Uterus (tissue), 4 donors: ENCODE results near the gene TNNC2. TPM values are rescaled to one million over a fixed set of nuclear protein-coding genes. Genes with fewer than 3 reads are reported as not detected.
A peak's percentile ranks its signal among the peaks of the same experiment; 100 is the strongest.

Source experiments
- DNase-seq, 2 donors: peaks; one replicate each; pipeline ENCODE4 v3.0.0-alpha.2; 2019 to 2020
- H3K27ac ChIP-seq, 2 donors: fragments of 200-600 bp; sonication (generic); 1 replicate in 1 of 2; 2 replicates in 1 of 2; pipeline ENCODE4 v1.5.1; 2016 to 2018
- H3K27me3 ChIP-seq, 2 donors: fragments of 200-600 bp; sonication (generic); one replicate each; pipeline ENCODE4 v1.5.1; 2018 to 2019; ENCODE audit warnings: control low read depth in 1 of 2
- H3K36me3 ChIP-seq, 2 donors: fragments of 200-600 bp; sonication (generic); one replicate each; pipeline ENCODE4 v1.5.1; 2019; ENCODE audit warnings: control low read depth in 1 of 2
- H3K4me1 ChIP-seq, 2 donors: fragments of 200-600 bp; sonication (generic); one replicate each; pipeline ENCODE4 v1.5.1; 2018 to 2019; ENCODE audit warnings: control low read depth in 1 of 2
- H3K4me3 ChIP-seq, 2 donors: fragments of 200-600 bp; sonication (generic); 1 replicate in 1 of 2; 2 replicates in 1 of 2; pipeline ENCODE4 v1.5.1; 2018 to 2019; ENCODE audit warnings: mild to moderate bottlenecking in 1 of 2
- H3K9me3 ChIP-seq, 2 donors: fragments of 200-600 bp; sonication (generic); one replicate each; pipeline ENCODE4 v1.5.1; 2019; ENCODE audit warnings: control low read depth in 1 of 2
- POLR2A ChIP-seq, 2 donors: fragments of 450-650 bp; IDR thresholded peaks; one replicate each; pipeline ENCODE4 v1.6.1; 2016; ENCODE audit warnings: antibody characterized with exemption in 2 of 2, mild to moderate bottlenecking in 1 of 2, moderate library complexity in 1 of 2
- intact Hi-C: fragments of 100-400 bp; cut with DNase I; formaldehyde crosslinking; loops from one replicate; pipeline ENCODE4 v1.15.1; 2023; ENCODE audit warnings: low total_unique reads
- total RNA-seq, 4 donors: library from RNA; depleted of rRNA in 3 of 4; stranded (reverse); fragments of >200 nt in 3 of 4; gene quantifications; one replicate each; pipeline versions ENCODE4 v1.1.0 to v1.2.4, GENCODE V29; 2014 to 2023
- TF ChIP-seq, protein P1 (sequence below), 4 experiments: fragments of 200-600 bp in 2 of 4; fragments of 450-650 bp in 2 of 4; sonication (generic) in 2 of 4; IDR thresholded peaks; one replicate each; pipeline ENCODE4 v1.5.1; 2016 to 2019; ENCODE audit warnings: antibody characterized with exemption in 4 of 4, mild to moderate bottlenecking in 2 of 4, moderate library complexity in 1 of 4
- donor health status: DM: yes; HTN: yes; CAD: no.

Gene TNNC2
- total RNA-seq, 4 donors from 2014 or later, result 0.59 to 1.3 TPM; not detected in 2

GRCh38 chr20:45840700-45841198 is 13.6 kb upstream of the TNNC2 start:
- intact Hi-C loops, result no loop called here
- DNase-seq, result no peak
- TF ChIP-seq, protein P1, sequence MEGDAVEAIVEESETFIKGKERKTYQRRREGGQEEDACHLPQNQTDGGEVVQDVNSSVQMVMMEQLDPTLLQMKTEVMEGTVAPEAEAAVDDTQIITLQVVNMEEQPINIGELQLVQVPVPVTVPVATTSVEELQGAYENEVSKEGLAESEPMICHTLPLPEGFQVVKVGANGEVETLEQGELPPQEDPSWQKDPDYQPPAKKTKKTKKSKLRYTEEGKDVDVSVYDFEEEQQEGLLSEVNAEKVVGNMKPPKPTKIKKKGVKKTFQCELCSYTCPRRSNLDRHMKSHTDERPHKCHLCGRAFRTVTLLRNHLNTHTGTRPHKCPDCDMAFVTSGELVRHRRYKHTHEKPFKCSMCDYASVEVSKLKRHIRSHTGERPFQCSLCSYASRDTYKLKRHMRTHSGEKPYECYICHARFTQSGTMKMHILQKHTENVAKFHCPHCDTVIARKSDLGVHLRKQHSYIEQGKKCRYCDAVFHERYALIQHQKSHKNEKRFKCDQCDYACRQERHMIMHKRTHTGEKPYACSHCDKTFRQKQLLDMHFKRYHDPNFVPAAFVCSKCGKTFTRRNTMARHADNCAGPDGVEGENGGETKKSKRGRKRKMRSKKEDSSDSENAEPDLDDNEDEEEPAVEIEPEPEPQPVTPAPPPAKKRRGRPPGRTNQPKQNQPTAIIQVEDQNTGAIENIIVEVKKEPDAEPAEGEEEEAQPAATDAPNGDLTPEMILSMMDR (IDR thresholded peaks at IDR 0.05), result no peak
- no peak for TF ChIP-seq POLR2A (IDR thresholded peaks at IDR 0.05)
- no peak overlapping the region for H3K4me3 ChIP-seq
- no peaks in the 10 kb centered on the region for H3K9me3 ChIP-seq
- no peaks in the 10 kb centered on the region for H3K36me3 ChIP-seq
- H3K27ac ChIP-seq, result peak overlapping the region in 1 of 2 donors; percentile 58
- peaks cover 0 to 13% of the 10 kb centered on the region in 2 donors for H3K4me1 ChIP-seq
- no peaks in the 10 kb centered on the region for H3K27me3 ChIP-seq

DNA sequence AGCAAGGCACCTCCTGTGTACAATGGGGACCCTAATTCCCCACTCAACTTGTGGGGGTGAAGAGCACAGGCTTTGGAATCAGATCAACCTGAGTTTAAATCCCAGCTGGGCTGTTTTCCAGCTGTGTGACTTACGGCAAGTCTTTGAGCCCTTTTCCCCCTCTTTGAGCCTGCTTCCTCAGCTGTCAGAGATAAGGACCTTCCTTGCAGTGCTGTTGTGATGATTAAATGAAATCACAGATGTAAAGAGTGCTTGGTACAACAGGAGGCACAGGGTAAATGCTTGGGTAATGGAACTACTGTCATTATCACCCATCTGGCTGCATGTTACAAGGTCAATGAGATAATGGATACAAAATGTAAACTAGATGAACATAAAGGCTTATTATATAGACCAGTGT is 9.7 kb upstream of the TNNC2 start:
- intact Hi-C loops, result no loop called here
- TF ChIP-seq, protein P1 (IDR thresholded peaks at IDR 0.05), result no peak
- no peak for TF ChIP-seq POLR2A (IDR thresholded peaks at IDR 0.05)
- Histone ChIP-seq H3K36me3 (no peaks in the 10 kb centered on the region), H3K9me3 (no peaks in the 10 kb centered on the region), H3K4me1 (peaks cover 9 to 11% of the 10 kb centered on the region in 2 donors), H3K27ac (peak overlapping the region; percentile 2 to 93), H3K4me3 (no peak overlapping the region), H3K27me3 (no peaks in the 10 kb centered on the region)
- no peak for DNase-seq

- Histone ChIP-seq H3K9me3 (no peaks in the 10 kb centered on the region), H3K27ac (peak overlapping the region; percentile 93 to 96), H3K36me3 (no peaks in the 10 kb centered on the region), H3K4me1 (peaks cover 9 to 13% of the 10 kb centered on the region in 2 donors), H3K27me3 (no peaks in the 10 kb centered on the region), H3K4me3 (peak overlapping the region; percentile 54 to 83)
- no peak for TF ChIP-seq POLR2A (IDR thresholded peaks at IDR 0.05)
- TF ChIP-seq, protein P1 (IDR thresholded peaks at IDR 0.05), result no peak
- intact Hi-C loops, result no loop called here
- peak in 1 of 2 donors; percentile 50 for DNase-seq
Observed at GRCh38 chr20:45835825-45836224, 8.7 kb upstream of the TNNC2 start.

GRCh38 chr20:45835329-45835765 is 8.2 kb upstream of the TNNC2 start:
- Histone ChIP-seq H3K36me3 (no peaks in the 10 kb centered on the region), H3K4me3 (peak overlapping the region; percentile 54 to 83), H3K27me3 (no peaks in the 10 kb centered on the region), H3K4me1 (peaks cover 9 to 13% of the 10 kb centered on the region in 2 donors), H3K27ac (peak overlapping the region; percentile 93 to 96), H3K9me3 (no peaks in the 10 kb centered on the region)
- DNase-seq, result no peak
- no peak for TF ChIP-seq POLR2A (IDR thresholded peaks at IDR 0.05)
- TF ChIP-seq, protein P1 (IDR thresholded peaks at IDR 0.05), result peak in 1 of 4 experiments; percentile 4
- intact Hi-C loops, result no loop called here

GRCh38 chr20:45834797-45835161 is 7.7 kb upstream of the TNNC2 start:
- TF ChIP-seq POLR2A (IDR thresholded peaks at IDR 0.05), result no peak
- TF ChIP-seq, protein P1 (IDR thresholded peaks at IDR 0.05), result no peak
- Histone ChIP-seq H3K4me1 (peaks cover 9 to 13% of the 10 kb centered on the region in 2 donors), H3K4me3 (peak overlapping the region; percentile 54 to 83), H3K9me3 (no peaks in the 10 kb centered on the region), H3K27ac (peak overlapping the region; percentile 93 to 96), H3K36me3 (no peaks in the 10 kb centered on the region), H3K27me3 (no peaks in the 10 kb centered on the region)
- DNase-seq, result no peak
- intact Hi-C loops, result no loop called here
